Colonic mucosa (tissue), 4 donors: ENCODE measurements around the gene CADM1. TPM values are rescaled to one million over a fixed set of nuclear protein-coding genes. Genes with fewer than 3 reads are reported as not detected.

Source experiments
- DNase-seq: peaks from one replicate; pipeline ENCODE4 v3.0.0-alpha.2; 2020
- H3K27ac ChIP-seq: fragments of 200-600 bp; one replicate; pipeline ENCODE4 v1.8.0; 2021
- H3K27me3 ChIP-seq: fragments of 200-600 bp; one replicate; pipeline ENCODE4 v1.8.0; 2021
- H3K36me3 ChIP-seq: fragments of 200-600 bp; one replicate; pipeline ENCODE4 v1.8.0; 2021
- H3K4me1 ChIP-seq: fragments of 200-600 bp; one replicate; pipeline ENCODE4 v1.8.0; 2021; ENCODE audit warnings: mild to moderate bottlenecking
- H3K4me3 ChIP-seq: fragments of 200-600 bp; one replicate; pipeline ENCODE4 v1.8.0; 2021
- H3K9ac ChIP-seq, 2 donors: one replicate each; pipeline ENCODE4 v1.7.0; 2013; ENCODE audit warnings: control low read depth in 2 of 2, low read depth in 2 of 2, low read length in 2 of 2
- H3K9me3 ChIP-seq: fragments of 200-600 bp; one replicate; pipeline ENCODE4 v1.8.0; 2021
- CTCF ChIP-seq: fragments of 200-600 bp; IDR thresholded peaks from one replicate; pipeline ENCODE4 v1.8.0; 2022; ENCODE audit warnings: antibody characterized with exemption, mild to moderate bottlenecking
- intact Hi-C: fragments of 100-400 bp; cut with DNase I; formaldehyde crosslinking; loops from one replicate; pipeline ENCODE4 v1.14.1; 2022
- total RNA-seq, 2 donors: library from RNA; stranded (reverse); fragmentation: NEBNext Ultra II Directional in 1 of 2; extraction: Animal tissue kit (Norgen Biotek cat#: 25700) in 1 of 2; gene quantifications; one replicate each; pipeline ENCODE4 v1.2.1, GENCODE V29; 2021
- donor health status: healthy.
- donor health status: DM: no; HTN: no; CAD: no.
- donor health status: DM: no; HTN: no; CAD: no.

The CADM1 gene
- total RNA-seq, 2 donors from 2014 or later: 5.2 to 6.4 TPM

- Histone ChIP-seq H3K4me3 (no peak overlapping the region), H3K9ac (no peak overlapping the region), H3K4me1 (peaks cover 6% of the 10 kb centered on the region), H3K36me3 (no peaks in the 10 kb centered on the region), H3K9me3 (no peaks in the 10 kb centered on the region), H3K27me3 (no peaks in the 10 kb centered on the region), H3K27ac (no peak overlapping the region)
- TF ChIP-seq CTCF: no peak
- intact Hi-C loops: no loop called here
- DNase-seq: no peak
Measured at GRCh38 chr11:115279813-115280761, 224.1 kb downstream of the CADM1 start.

- Histone ChIP-seq H3K4me3 (no peak overlapping the region), H3K36me3 (no peaks in the 10 kb centered on the region), H3K27ac (no peak overlapping the region), H3K27me3 (no peaks in the 10 kb centered on the region), H3K9ac (no peak overlapping the region), H3K9me3 (no peaks in the 10 kb centered on the region), H3K4me1 (peaks cover 6% of the 10 kb centered on the region)
- no peak for DNase-seq
- TF ChIP-seq CTCF: no peak
- intact Hi-C loops: no loop called here
Measured at GRCh38 chr11:115276799-115277198, 227.4 kb downstream of the CADM1 start.

GRCh38 chr11:115276191-115276590 lies 228.0 kb downstream of the CADM1 start:
- DNase-seq: no peak
- Histone ChIP-seq H3K4me1 (peaks cover 6% of the 10 kb centered on the region), H3K27me3 (no peaks in the 10 kb centered on the region), H3K9ac (no peak overlapping the region), H3K4me3 (no peak overlapping the region), H3K9me3 (no peaks in the 10 kb centered on the region), H3K36me3 (no peaks in the 10 kb centered on the region), H3K27ac (no peak overlapping the region)
- intact Hi-C loops: no loop called here
- no peak for TF ChIP-seq CTCF

GRCh38 chr11:115275045-115275444 lies 229.2 kb downstream of the CADM1 start:
- Histone ChIP-seq H3K9me3 (no peaks in the 10 kb centered on the region), H3K4me1 (no peaks in the 10 kb centered on the region), H3K36me3 (no peaks in the 10 kb centered on the region), H3K9ac (no peak overlapping the region), H3K27ac (no peak overlapping the region), H3K27me3 (no peaks in the 10 kb centered on the region), H3K4me3 (no peak overlapping the region)
- no peak for DNase-seq
- TF ChIP-seq CTCF: no peak
- intact Hi-C loops: no loop called here

GRCh38 chr11:115272925-115273324 lies 231.3 kb downstream of the CADM1 start:
- Histone ChIP-seq H3K27ac (no peak overlapping the region), H3K9me3 (no peaks in the 10 kb centered on the region), H3K4me3 (no peak overlapping the region), H3K9ac (no peak overlapping the region), H3K27me3 (no peaks in the 10 kb centered on the region), H3K36me3 (no peaks in the 10 kb centered on the region), H3K4me1 (no peaks in the 10 kb centered on the region)
- no peak for DNase-seq
- intact Hi-C loops: no loop called here
- no peak for TF ChIP-seq CTCF
